SK-N-SH (cell line): Measurements from ENCODE around the gene DNAH5. TPM values are rescaled to one million over a fixed set of nuclear protein-coding genes. Genes with fewer than 3 reads are reported as not detected.

Experiments used
- CTCF ChIA-PET: fragments of 300-600, 350-600 bp; formaldehyde crosslinking; extraction: SDS; loops from one replicate; lab custom pipeline; 2021; lab: Yijun Ruan, JAX
- POLR2A ChIA-PET: fragments of 350-600 bp; sonication (Branson Sonifier 250); formaldehyde crosslinking; extraction: SDS; loops from one replicate; lab custom pipeline; 2020; ENCODE audit warnings: antibody characterized with exemption, inconsistent platforms; lab: Yijun Ruan, JAX
- DNase-seq: peaks from one replicate; pipeline ENCODE4 v3.0.0; 2012
- H2AFZ ChIP-seq: fragments of 200-600 bp; sonication (generic); 2 replicates; pipeline ENCODE4 v1.8.1; 2016; ENCODE audit warnings: antibody characterized with exemption, mild to moderate bottlenecking, low read depth
- H3F3A ChIP-seq: fragments of 200-600 bp; sonication (generic); replicated peaks from 2 replicates; pipeline ENCODE3; 2016; ENCODE audit warnings: antibody characterized with exemption, mild to moderate bottlenecking; ENCODE audit not compliant: insufficient read depth
- H3K27ac ChIP-seq, 2 experiments: fragments of 200-500 bp in 1 of 2; fragments of 200-600 bp in 1 of 2; sonication (Bioruptor generic) in 1 of 2; sonication (generic), shearing (Covaris generic) in 1 of 2; 2 replicates each; pipeline versions ENCODE4 v1.5.1 to v1.6.1; 2014 to 2016; ENCODE audit warnings: low read depth in 2 of 2, inconsistent platforms in 1 of 2, low read length in 1 of 2, mild to moderate bottlenecking in 1 of 2, mixed read lengths in 1 of 2
- H3K27me3 ChIP-seq: fragments of 200-600 bp; sonication (generic), shearing (Covaris generic); 2 replicates; pipeline ENCODE4 v1.6.1; 2016; ENCODE audit warnings: mixed run types; ENCODE audit not compliant: insufficient read depth
- H3K36me3 ChIP-seq, 2 experiments: fragments of 200-500 bp in 1 of 2; fragments of 200-600 bp in 1 of 2; sonication (Bioruptor generic) in 1 of 2; sonication (generic) in 1 of 2; replicated peaks in 1 of 2; 2 replicates each; pipeline versions ENCODE3 to v1.5.1; 2014 to 2016; ENCODE audit warnings: low read length in 1 of 2, mild to moderate bottlenecking in 1 of 2; ENCODE audit not compliant: insufficient read depth in 2 of 2, control insufficient read depth in 1 of 2
- H3K4me1 ChIP-seq, 2 experiments: fragments of 200-500 bp in 1 of 2; fragments of 200-600 bp in 1 of 2; sonication (Bioruptor generic) in 1 of 2; sonication (generic), shearing (Covaris generic) in 1 of 2; 2 replicates each; pipeline versions ENCODE4 v1.5.1 to v1.6.1; 2014 to 2016; ENCODE audit warnings: low read depth in 1 of 2, low read length in 1 of 2, mixed run types in 1 of 2; ENCODE audit not compliant: insufficient read depth in 2 of 2, control insufficient read depth in 1 of 2
- H3K4me2 ChIP-seq: fragments of 200-600 bp; sonication (generic), shearing (Covaris generic); 2 replicates; pipeline ENCODE4 v1.6.1; 2017; ENCODE audit warnings: mixed run types
- H3K4me3 ChIP-seq, 2 experiments: fragments of 200-500 bp in 1 of 2; fragments of 200-600 bp in 1 of 2; sonication (Bioruptor generic) in 1 of 2; sonication (generic), shearing (Covaris generic) in 1 of 2; 2 replicates each; pipeline versions ENCODE4 v1.5.1 to v1.8.1; 2014 to 2016; ENCODE audit warnings: low read depth in 2 of 2, inconsistent platforms in 1 of 2, low read length in 1 of 2, mild to moderate bottlenecking in 1 of 2, mixed read lengths in 1 of 2, moderate library complexity in 1 of 2
- H3K79me2 ChIP-seq: fragments of 200-600 bp; sonication (generic); 2 replicates; pipeline ENCODE4 v1.8.1; 2017; ENCODE audit warnings: mild to moderate bottlenecking; ENCODE audit not compliant: insufficient read depth
- H3K9ac ChIP-seq: fragments of 200-600 bp; sonication (generic); 2 replicates; pipeline ENCODE4 v1.6.1; 2017; ENCODE audit warnings: mixed run types
- H3K9me2 ChIP-seq: fragments of 200-600 bp; sonication (generic); 2 replicates; pipeline ENCODE4 v1.6.1; 2017; ENCODE audit warnings: mixed run types
- H3K9me3 ChIP-seq: fragments of 200-600 bp; sonication (generic); 2 replicates; pipeline ENCODE4 v1.6.1; 2017; ENCODE audit warnings: mixed run types, mild to moderate bottlenecking, moderate library complexity
- H4K20me1 ChIP-seq: fragments of 200-600 bp; sonication (generic); 2 replicates; pipeline ENCODE4 v1.6.1; 2017; ENCODE audit warnings: mild to moderate bottlenecking, mixed run types; ENCODE audit not compliant: insufficient read depth
- CHD2 ChIP-seq: fragments of 150-350 bp; IDR thresholded peaks from 2 replicates; pipeline ENCODE4 v1.6.1; 2018; ENCODE audit warnings: low read length; ENCODE audit not compliant: partially characterized antibody
- CTCF ChIP-seq: fragments of 200-600 bp; sonication (generic); IDR thresholded peaks from 2 replicates; pipeline ENCODE4 v1.6.1; 2017; ENCODE audit warnings: antibody characterized with exemption, mild to moderate bottlenecking, moderate library complexity
- FOXM1 ChIP-seq: IDR thresholded peaks from 2 replicates; pipeline ENCODE4 v1.4.0; 2012; ENCODE audit warnings: low read depth, mild to moderate bottlenecking
- GATA2 ChIP-seq: sonication (generic); formaldehyde crosslinking; IDR thresholded peaks from 2 replicates; pipeline ENCODE4 v1.5.0; 2020; ENCODE audit warnings: mild to moderate bottlenecking, missing genetic modification reagents
- IRF3 ChIP-seq: fragments of 150-350 bp; IDR thresholded peaks from 2 replicates; pipeline ENCODE4 v1.6.1; 2016; ENCODE audit warnings: mild to moderate bottlenecking, low read depth, low read length
- MXI1 ChIP-seq: IDR thresholded peaks from 2 replicates; pipeline ENCODE4 v1.6.1; 2012; ENCODE audit warnings: mild to moderate bottlenecking, low read depth, low read length, improper control_type of control experiment
- NRF1 ChIP-seq: IDR thresholded peaks from 2 replicates; pipeline ENCODE4 v1.6.1; 2012; ENCODE audit warnings: low read depth, mild to moderate bottlenecking, low read length
- RAD21 ChIP-seq: IDR thresholded peaks from 2 replicates; pipeline ENCODE4 v1.6.1; 2012; ENCODE audit warnings: mild to moderate bottlenecking, low read length
- RXRA ChIP-seq: IDR thresholded peaks from 2 replicates; pipeline ENCODE4 v1.4.0; 2012; ENCODE audit warnings: low read depth, mild to moderate bottlenecking, borderline replicate concordance
- SMC3 ChIP-seq: IDR thresholded peaks from 2 replicates; pipeline ENCODE4 v1.6.1; 2012; ENCODE audit warnings: low read depth, low read length, improper control_type of control experiment
- TEAD4 ChIP-seq: IDR thresholded peaks from 2 replicates; pipeline ENCODE4 v1.4.0; 2012; ENCODE audit warnings: mild to moderate bottlenecking, borderline replicate concordance; ENCODE audit not compliant: insufficient read depth
- ZBTB33 ChIP-seq: IDR thresholded peaks from 2 replicates; pipeline ENCODE4 v1.4.0; 2012; ENCODE audit warnings: low read depth, borderline replicate concordance
- WGBS: methylation state at CpG from one replicate; pipeline ENCODE4 v1.1.6; 2017; ENCODE audit warnings: low lambda C conversion rate; 5-methylcytosine and 5-hydroxymethylcytosine counted together
- polyA plus RNA-seq, 3 experiments: library from polyadenylated mRNA; depleted of rRNA; stranded (reverse); fragments of >200 nt; gene quantifications; 2 replicates each; pipeline ENCODE4 v1.2.3, GENCODE V29; 2012

Gene DNAH5
- polyA plus RNA-seq, 1 of the 3 experiments (the other 2 are of a cell fraction) = 0.74 TPM

- TF ChIP-seq ZBTB33 (no peak), RAD21 (no peak), RXRA (no peak), CHD2 (no peak)
Measured at GRCh38 chr5:13955896-13956295, 11.4 kb upstream of the DNAH5 start (continued).

GRCh38 chr5:13946111-13946510, 1.6 kb upstream of the DNAH5 start:
- Histone ChIP-seq H4K20me1 (no peaks in the 10 kb centered on the region), H3K9me3 (no peaks in the 10 kb centered on the region), H3K4me1 (no peaks in the 10 kb centered on the region), H3K36me3 (no peaks in the 10 kb centered on the region), H3K4me2 (no peak overlapping the region), H2AFZ (no peak overlapping the region), H3K27ac (no peak overlapping the region), H3F3A (no peaks in the 10 kb centered on the region), H3K9ac (no peak overlapping the region), H3K4me3 (no peak overlapping the region), H3K79me2 (no peaks in the 10 kb centered on the region), H3K9me2 (no peaks in the 10 kb centered on the region), H3K27me3 (no peaks in the 10 kb centered on the region; the same call in 1 of the 2 replicates)
- DNase-seq = no peak
- ChIA-PET POLR2A (no interaction called here), CTCF (interaction anchor here (2.1 kb wide), 1 partner anchor 10 kb away, joined by 10 read pairs; no protein-coding TSS in a partner anchor)
- WGBS = 68% methylated on average over 6 of the region's 10 CpGs
- TF ChIP-seq NRF1 (no peak), GATA2 (CRISPR knock-in tag) (no peak), TEAD4 (no peak), FOXM1 (no peak), SMC3 (no peak), RXRA (no peak), IRF3 (no peak), CTCF (no peak), MXI1 (no peak)
